Uterus (tissue), 4 donors: ENCODE measurements around the gene PTPRN2. TPM values are rescaled to one million over a fixed set of nuclear protein-coding genes. Genes with fewer than 3 reads are reported as not detected.
"Not testable (repeated sequence)": the region's sequence is repeated elsewhere in the genome, so short reads cannot be mapped to it uniquely, and the experiment has no call there.

Source experiments
- DNase-seq, 2 donors: peaks; one replicate each; pipeline ENCODE4 v3.0.0-alpha.2; 2019 to 2020
- H3K27ac ChIP-seq, 2 donors: fragments of 200-600 bp; sonication (generic); 1 replicate in 1 of 2; 2 replicates in 1 of 2; pipeline ENCODE4 v1.5.1; 2016 to 2018
- H3K27me3 ChIP-seq, 2 donors: fragments of 200-600 bp; sonication (generic); one replicate each; pipeline ENCODE4 v1.5.1; 2018 to 2019; ENCODE audit warnings: control low read depth in 1 of 2
- H3K36me3 ChIP-seq, 2 donors: fragments of 200-600 bp; sonication (generic); one replicate each; pipeline ENCODE4 v1.5.1; 2019; ENCODE audit warnings: control low read depth in 1 of 2
- H3K4me1 ChIP-seq, 2 donors: fragments of 200-600 bp; sonication (generic); one replicate each; pipeline ENCODE4 v1.5.1; 2018 to 2019; ENCODE audit warnings: control low read depth in 1 of 2
- H3K4me3 ChIP-seq, 2 donors: fragments of 200-600 bp; sonication (generic); 1 replicate in 1 of 2; 2 replicates in 1 of 2; pipeline ENCODE4 v1.5.1; 2018 to 2019; ENCODE audit warnings: mild to moderate bottlenecking in 1 of 2
- H3K9me3 ChIP-seq, 2 donors: fragments of 200-600 bp; sonication (generic); one replicate each; pipeline ENCODE4 v1.5.1; 2019; ENCODE audit warnings: control low read depth in 1 of 2
- POLR2A ChIP-seq, 2 donors: fragments of 450-650 bp; IDR thresholded peaks; one replicate each; pipeline ENCODE4 v1.6.1; 2016; ENCODE audit warnings: antibody characterized with exemption in 2 of 2, mild to moderate bottlenecking in 1 of 2, moderate library complexity in 1 of 2
- intact Hi-C: fragments of 100-400 bp; cut with DNase I; formaldehyde crosslinking; loops from one replicate; pipeline ENCODE4 v1.15.1; 2023; ENCODE audit warnings: low total_unique reads
- total RNA-seq, 4 donors: library from RNA; depleted of rRNA in 3 of 4; stranded (reverse); fragments of >200 nt in 3 of 4; gene quantifications; one replicate each; pipeline versions ENCODE4 v1.1.0 to v1.2.4, GENCODE V29; 2014 to 2023
- TF ChIP-seq, protein P1 (sequence below), 4 experiments: fragments of 200-600 bp in 2 of 4; fragments of 450-650 bp in 2 of 4; sonication (generic) in 2 of 4; IDR thresholded peaks; one replicate each; pipeline ENCODE4 v1.5.1; 2016 to 2019; ENCODE audit warnings: antibody characterized with exemption in 4 of 4, mild to moderate bottlenecking in 2 of 4, moderate library complexity in 1 of 4
- donor health status: DM: yes; HTN: yes; CAD: no.

PTPRN2 gene
- total RNA-seq, 4 donors from 2014 or later: 1.2 to 5.2 (median 2.3) TPM

DNA sequence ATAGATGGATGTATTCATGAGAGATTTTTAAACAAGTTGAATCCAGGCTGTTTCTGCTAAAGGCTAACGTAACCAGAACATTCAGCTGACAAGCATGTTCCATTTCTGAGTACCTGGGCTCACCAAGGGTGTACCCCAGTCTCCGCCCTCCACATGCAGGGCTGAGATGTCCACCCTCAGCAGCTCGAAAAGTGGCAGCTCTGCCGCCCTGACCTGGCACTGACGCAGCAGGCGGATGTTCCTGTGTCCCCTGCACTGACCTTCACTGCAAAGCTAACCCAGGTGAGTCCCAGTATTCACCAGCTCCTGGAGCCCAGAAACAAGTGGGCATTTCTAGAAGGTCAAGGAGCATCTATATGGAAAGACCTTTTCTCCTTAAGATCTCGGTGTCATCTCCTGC, 437.4 kb downstream of the PTPRN2 start:
- TF ChIP-seq, protein P1, sequence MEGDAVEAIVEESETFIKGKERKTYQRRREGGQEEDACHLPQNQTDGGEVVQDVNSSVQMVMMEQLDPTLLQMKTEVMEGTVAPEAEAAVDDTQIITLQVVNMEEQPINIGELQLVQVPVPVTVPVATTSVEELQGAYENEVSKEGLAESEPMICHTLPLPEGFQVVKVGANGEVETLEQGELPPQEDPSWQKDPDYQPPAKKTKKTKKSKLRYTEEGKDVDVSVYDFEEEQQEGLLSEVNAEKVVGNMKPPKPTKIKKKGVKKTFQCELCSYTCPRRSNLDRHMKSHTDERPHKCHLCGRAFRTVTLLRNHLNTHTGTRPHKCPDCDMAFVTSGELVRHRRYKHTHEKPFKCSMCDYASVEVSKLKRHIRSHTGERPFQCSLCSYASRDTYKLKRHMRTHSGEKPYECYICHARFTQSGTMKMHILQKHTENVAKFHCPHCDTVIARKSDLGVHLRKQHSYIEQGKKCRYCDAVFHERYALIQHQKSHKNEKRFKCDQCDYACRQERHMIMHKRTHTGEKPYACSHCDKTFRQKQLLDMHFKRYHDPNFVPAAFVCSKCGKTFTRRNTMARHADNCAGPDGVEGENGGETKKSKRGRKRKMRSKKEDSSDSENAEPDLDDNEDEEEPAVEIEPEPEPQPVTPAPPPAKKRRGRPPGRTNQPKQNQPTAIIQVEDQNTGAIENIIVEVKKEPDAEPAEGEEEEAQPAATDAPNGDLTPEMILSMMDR (IDR thresholded peaks at IDR 0.05): no peak
- no peak for TF ChIP-seq POLR2A (IDR thresholded peaks at IDR 0.05)
- Histone ChIP-seq H3K4me3 (no peak overlapping the region), H3K4me1 (no peaks in the 10 kb centered on the region), H3K27me3 (no peaks in the 10 kb centered on the region), H3K36me3 (no peaks in the 10 kb centered on the region), H3K9me3 (no peaks in the 10 kb centered on the region), H3K27ac (no peak overlapping the region)
- DNase-seq: no peak
- intact Hi-C loops: no loop called here

DNA sequence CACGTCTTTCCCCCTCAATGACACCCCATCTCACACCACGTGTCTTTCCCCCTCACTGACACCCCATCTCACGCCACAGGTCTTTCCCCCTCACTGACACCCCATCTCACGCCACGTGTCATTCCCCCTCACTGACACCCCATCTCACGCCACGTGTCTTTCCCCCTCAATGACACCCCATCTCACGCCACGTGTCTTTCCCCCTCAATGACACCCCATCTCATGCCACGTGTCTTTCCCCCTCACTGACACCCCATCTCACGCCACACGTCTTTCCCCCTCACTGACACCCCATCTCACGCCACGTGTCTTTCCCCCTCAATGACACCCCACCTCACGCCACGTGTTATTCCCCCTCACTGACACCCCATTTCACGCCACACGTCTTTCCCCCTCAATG, 440.2 kb downstream of the PTPRN2 start:
- H3K36me3 ChIP-seq, H3K9me3 ChIP-seq, DNase-seq, H3K4me1 ChIP-seq, intact Hi-C loops, H3K27me3 ChIP-seq, H3K27ac ChIP-seq, H3K4me3 ChIP-seq: not testable (repeated sequence)

DNA sequence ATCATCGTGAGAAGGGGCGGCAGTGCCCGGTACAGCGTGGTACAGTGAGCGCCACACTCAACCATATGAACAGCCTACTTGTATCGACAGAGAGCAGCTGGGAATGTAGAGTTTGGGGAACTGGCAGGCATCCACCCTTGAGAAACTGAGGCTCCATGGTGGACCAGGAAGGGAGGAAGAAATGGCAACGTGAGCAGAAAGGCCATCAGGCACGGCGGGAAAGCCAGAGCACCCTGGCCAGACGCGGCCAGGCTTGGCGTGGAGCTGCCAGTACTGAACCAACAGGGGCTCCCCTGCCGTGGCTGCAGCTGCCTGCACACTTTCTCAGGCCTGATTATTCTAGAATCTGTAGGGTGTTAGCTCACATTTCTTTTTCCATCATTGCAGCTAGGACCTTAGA, 442.3 kb downstream of the PTPRN2 start:
- Histone ChIP-seq H3K27ac (no peak overlapping the region), H3K9me3 (peaks cover 0 to 4% of the 10 kb centered on the region in 2 donors), H3K4me1 (no peaks in the 10 kb centered on the region), H3K4me3 (no peak overlapping the region), H3K27me3 (no peaks in the 10 kb centered on the region), H3K36me3 (no peaks in the 10 kb centered on the region)
- intact Hi-C loops: no loop called here
- DNase-seq: no peak
- TF ChIP-seq POLR2A (IDR thresholded peaks at IDR 0.05): no peak
- TF ChIP-seq, protein P1 (IDR thresholded peaks at IDR 0.05): no peak

DNA sequence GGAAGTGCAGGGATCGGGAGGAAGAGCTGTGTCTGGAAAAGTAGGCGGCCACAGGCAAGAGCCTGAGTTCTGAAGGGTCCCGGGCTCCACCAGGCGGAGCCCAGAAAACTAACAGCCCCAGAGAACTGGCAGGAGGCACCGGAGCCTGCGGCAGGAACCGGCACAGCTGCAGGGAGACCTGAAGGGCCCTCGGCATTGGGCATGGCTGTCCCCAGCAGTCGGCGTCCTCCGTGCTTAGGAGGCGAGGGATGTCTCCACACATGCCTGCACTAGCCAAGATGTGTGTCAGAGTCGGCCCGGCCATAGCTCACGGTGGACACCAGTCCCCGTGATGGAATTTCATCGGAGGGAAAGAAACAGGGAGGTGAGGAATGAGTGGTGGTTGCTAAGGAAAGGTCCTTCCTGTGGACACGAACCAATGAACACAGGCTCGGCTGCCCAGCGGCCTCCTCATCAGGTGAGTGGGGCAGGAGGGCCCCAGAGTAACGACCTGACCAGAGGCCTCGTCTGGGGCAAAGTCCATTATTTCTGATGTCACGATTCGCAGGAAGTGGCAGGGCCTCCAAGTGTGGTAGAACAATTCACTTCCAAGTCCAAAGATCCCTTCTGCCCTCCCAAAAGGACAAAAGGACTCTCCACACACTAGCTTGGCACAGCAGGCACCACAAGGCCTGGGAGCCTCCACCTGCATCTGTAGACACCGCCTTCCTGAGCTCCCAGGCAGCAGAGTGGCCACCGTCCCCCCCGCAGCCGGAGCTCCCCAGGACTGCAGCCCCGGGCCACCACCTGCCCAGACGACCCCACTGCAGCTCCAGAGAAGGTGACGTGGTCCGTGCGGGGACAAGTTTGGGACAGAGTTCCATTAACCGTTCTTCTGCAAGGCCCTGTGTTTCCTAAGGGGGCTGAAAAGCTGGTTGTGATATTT, 444.2 kb downstream of the PTPRN2 start:
- intact Hi-C loops: no loop called here
- H3K27ac ChIP-seq: no peak overlapping the region
- no peaks in the 10 kb centered on the region for H3K27me3 ChIP-seq
- no peaks in the 10 kb centered on the region for H3K36me3 ChIP-seq
- H3K4me1 ChIP-seq: no peaks in the 10 kb centered on the region
- peaks cover 0 to 4% of the 10 kb centered on the region in 2 donors for H3K9me3 ChIP-seq
- no peak overlapping the region for H3K4me3 ChIP-seq
- no peak for DNase-seq
- TF ChIP-seq, protein P1 (IDR thresholded peaks at IDR 0.05): no peak
- no peak for TF ChIP-seq POLR2A (IDR thresholded peaks at IDR 0.05)

DNA sequence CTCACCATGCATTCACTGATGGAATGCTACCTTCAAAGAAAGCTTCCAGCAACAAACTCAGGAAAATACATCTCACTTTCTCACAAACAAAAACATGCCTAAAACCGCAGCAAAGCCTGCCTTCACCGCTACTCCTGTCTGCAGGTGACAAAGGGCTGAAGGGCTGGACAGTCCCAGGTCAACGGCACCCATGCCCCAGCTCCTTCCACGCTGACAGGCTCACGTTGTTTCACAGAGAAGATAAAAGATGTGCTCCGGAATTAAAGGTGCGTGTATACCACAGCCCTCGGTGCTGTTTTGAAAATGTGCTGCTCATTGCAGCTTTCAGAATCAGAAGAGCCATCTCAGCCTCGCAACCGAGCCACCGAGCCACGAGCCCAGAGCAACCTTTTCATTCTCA, 445.0 kb downstream of the PTPRN2 start:
- TF ChIP-seq, protein P1 (IDR thresholded peaks at IDR 0.05): no peak
- no peak for TF ChIP-seq POLR2A (IDR thresholded peaks at IDR 0.05)
- intact Hi-C loops: no loop called here
- H3K4me1 ChIP-seq: no peaks in the 10 kb centered on the region
- no peak overlapping the region for H3K27ac ChIP-seq
- H3K4me3 ChIP-seq: no peak overlapping the region
- DNase-seq: no peak
- no peaks in the 10 kb centered on the region for H3K36me3 ChIP-seq
- H3K27me3 ChIP-seq: no peaks in the 10 kb centered on the region
- peaks cover 0 to 4% of the 10 kb centered on the region in 2 donors for H3K9me3 ChIP-seq
